ENCODE measurements around the gene THTPA.

DNA sequence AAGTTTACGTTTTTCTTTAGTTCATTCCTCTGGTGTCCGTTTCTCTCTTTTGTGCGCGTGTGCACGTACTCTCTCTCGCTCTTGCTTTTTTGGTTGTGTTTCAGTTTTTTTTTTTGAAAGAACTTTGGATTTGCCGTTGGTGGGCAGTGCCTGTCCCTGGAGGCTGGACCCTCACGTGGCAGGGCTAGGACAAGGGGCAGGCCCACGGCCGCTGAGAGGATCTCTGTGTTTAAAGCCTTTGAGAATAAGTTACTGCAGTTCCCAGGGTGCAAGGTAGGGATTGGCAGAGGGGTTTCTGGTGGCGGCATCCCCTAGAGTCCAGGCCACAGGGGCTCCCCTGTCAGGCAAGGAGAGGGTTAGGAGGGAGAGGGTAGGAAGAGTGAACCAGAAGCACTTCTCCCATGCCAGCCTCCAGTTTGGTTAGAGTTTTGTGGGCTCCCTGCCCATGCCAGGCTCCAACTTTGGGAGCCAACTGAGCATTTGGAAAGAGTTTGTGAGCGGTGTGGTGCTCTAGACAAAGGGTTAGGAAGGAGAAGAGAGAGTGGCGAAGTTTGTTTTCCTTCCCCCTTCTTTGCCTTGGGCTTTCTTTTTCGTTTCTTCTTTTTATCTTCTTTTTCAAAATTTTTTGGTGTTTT, 35.1 kb upstream of the THTPA start:
- no peak for TF ChIP-seq POLR2AphosphoS5 (IDR thresholded peaks at IDR 0.05; ENCODE audit: low read depth, low read length)
- TF ChIP-seq, protein P1, sequence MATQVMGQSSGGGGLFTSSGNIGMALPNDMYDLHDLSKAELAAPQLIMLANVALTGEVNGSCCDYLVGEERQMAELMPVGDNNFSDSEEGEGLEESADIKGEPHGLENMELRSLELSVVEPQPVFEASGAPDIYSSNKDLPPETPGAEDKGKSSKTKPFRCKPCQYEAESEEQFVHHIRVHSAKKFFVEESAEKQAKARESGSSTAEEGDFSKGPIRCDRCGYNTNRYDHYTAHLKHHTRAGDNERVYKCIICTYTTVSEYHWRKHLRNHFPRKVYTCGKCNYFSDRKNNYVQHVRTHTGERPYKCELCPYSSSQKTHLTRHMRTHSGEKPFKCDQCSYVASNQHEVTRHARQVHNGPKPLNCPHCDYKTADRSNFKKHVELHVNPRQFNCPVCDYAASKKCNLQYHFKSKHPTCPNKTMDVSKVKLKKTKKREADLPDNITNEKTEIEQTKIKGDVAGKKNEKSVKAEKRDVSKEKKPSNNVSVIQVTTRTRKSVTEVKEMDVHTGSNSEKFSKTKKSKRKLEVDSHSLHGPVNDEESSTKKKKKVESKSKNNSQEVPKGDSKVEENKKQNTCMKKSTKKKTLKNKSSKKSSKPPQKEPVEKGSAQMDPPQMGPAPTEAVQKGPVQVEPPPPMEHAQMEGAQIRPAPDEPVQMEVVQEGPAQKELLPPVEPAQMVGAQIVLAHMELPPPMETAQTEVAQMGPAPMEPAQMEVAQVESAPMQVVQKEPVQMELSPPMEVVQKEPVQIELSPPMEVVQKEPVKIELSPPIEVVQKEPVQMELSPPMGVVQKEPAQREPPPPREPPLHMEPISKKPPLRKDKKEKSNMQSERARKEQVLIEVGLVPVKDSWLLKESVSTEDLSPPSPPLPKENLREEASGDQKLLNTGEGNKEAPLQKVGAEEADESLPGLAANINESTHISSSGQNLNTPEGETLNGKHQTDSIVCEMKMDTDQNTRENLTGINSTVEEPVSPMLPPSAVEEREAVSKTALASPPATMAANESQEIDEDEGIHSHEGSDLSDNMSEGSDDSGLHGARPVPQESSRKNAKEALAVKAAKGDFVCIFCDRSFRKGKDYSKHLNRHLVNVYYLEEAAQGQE (IDR thresholded peaks at IDR 0.05; ENCODE audit: insufficient read depth in 1 of 2, low read depth in 2 of 2, low read length in 2 of 2) = no peak
- TF ChIP-seq TAF1 (IDR thresholded peaks at IDR 0.05; ENCODE audit: borderline replicate concordance, insufficient read depth, low read length) = no peak
- TF ChIP-seq FOXP2 (optimal IDR thresholded peaks at IDR 0.05; ENCODE audit: borderline replicate concordance, extremely low read depth, extremely low read length, insufficient read depth) = no peak

All from PFSK-1 (cell line).